HG02938 (cell line): ENCODE measurements around the gene BUB1B.

Experiments
- ATAC-seq: cut with Tn5 transposase; IDR thresholded peaks from one replicate; pipeline ENCODE4 v1.9.1; 2021; ENCODE audit warnings: mild to moderate bottlenecking, moderate library complexity; ENCODE audit not compliant: unreplicated experiment

Gene BUB1B

DNA sequence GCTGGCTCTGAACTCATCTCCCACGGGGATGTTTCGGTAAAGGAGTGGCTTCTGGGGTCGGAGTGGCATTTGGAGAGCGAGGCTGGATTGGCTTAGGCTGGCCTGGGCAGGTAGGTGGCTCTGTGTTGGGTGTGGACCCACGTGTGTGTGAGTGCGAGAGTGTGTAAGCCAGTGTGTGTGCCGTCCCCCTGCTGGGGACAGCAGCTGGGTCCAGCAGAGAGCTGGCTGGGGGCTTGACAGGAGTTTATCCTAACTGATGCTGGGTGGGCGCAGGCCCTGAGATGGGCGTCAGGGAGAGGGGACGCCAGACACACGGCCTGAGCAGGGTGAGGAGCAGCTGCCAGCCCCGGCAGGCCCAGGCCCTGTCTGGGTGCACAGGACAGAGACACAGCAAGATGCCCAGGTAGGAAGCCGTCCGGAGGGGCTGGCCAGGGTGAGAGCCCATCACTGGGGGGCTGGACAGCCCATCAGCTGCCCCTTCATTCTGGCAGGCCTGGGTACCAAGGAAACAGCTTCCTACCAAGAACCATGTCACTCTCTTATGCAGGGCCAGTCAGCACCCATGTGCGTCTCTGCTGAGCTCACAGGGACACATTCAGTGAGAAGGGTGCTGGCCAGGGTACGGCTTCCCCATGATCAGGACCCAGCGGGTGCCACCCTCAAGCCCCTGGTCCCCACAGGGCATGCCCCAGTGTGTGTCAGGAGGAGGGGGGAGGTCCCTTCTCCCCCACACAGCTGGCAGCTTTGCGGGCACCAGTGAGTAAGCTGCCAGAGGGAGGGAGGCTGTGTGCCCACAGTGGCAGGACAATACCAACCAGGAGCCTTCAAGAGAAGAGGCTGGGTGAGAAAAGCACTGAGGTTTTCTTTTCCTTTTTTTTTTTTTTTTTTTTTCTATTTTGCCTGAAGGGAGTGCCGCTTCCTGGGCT lies 79.1 kb downstream of the BUB1B start:
- no peak for ATAC-seq

DNA sequence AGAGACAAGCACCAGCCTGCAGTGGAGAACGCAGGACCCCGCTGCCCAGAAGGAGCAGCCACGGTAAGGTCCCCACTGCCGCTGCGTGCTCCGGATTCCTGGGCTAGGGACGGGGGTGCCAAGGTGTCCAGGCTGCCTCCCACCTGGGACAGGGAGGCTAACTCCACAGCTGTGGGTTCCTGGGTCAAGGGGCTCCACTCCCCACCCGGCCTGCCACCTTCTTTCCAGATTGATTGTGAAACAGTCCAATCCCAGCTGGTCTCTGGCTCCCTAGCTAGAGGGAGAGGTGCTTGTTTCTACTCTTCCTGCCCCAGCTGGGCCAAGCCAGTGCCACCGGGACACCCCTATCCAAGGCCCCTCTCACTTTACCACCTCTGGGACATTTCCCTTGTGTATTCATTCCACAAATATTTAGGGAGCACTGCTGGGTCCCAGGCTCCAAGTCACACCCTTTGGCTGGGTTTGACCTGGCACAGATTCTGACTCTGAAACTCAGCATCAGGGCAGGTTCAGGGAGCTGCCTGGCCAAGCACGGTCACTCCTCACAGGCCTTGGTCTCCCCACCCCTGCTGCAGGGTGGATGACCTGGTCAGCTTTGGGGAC lies 79.9 kb downstream of the BUB1B start:
- no peak for ATAC-seq

DNA sequence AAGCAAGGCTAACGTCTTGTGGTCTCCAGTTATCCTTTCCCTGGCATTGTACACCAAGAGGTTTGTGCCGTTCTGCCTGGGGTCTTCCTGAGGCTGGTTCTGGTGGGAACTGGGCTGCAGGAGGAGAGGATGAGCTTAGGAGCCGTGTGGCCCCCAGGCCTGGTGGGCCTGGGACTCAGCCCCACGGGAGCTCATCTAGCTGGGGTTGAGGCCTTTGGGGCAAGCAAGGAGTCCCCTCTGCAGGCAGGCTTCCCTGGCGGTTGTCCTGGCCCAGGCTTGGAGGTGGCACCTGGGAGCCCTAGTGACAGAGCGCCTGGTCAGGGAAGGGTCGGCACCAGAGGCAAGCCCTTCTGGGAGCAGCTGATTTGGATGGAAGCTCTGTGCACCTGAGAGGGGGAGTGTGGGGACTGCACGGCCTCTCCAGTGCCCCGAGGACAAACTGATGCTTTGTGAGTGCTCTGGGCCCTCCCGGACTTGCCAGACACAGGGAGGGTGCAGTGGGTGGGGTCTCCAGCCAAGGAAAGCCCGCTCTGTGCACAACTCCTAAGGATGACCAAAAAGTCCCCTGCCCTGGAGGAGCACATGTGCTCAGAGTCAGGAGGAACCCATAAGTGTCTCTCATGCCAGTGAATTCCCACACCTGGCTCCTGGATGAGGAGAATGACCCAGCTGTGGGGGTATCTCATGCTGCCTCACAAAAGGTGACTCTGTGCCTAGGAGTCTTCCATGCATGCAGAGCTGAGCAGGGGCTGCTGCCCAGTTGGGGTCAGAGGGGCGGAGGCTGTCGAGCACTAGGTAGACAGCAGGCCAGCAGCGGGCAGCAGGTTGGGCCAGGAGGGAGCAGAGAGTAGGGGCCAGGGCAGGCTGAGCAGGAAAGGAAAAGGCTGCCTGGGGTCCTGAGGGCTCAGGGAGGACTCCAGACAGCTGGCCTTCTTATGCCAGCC lies 80.7 kb downstream of the BUB1B start:
- ATAC-seq: no peak

DNA sequence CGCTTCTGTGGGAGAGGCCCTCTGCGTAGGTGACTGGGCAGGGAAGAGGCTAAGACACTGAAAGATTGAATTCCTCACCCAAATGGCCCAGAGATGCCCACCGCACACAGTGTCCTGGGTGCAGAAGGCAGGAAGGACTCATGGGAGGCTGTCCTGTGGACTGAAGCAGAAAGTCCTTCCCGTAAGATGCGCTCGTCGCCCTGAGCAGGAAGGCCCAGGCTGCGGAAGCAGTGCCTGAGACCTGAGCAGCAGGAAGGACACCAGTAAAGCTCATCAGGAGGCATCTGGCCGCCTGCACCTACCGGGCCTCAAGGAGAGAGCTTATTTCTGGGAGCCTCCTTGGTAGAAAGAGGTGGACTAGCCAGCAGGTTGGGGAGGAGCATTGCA lies 81.3 kb downstream of the BUB1B start:
- no peak for ATAC-seq

DNA sequence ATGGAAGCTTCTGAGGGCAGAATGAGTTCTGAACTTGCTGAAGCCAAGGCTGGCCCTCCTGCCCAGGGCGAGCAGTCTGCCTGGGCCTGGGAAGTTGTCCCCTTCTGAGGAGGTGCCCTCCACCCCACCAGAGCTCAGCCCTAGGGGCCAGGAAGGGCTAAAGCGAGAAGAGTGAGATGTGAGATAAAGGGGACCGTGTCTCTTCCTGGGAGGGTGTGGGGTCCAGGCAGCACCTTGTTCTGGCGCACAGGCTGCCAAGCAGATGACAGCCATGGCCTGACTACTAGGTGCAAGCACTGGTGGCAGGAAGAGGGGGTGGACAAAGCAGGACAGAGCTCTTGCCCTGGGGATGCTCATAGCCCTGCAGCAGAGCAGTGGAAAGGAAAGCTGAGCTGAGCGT lies 81.7 kb downstream of the BUB1B start:
- no peak for ATAC-seq

GRCh38 chr15:40243126-40243810 lies 82.4 kb downstream of the BUB1B start:
- ATAC-seq: no peak

DNA sequence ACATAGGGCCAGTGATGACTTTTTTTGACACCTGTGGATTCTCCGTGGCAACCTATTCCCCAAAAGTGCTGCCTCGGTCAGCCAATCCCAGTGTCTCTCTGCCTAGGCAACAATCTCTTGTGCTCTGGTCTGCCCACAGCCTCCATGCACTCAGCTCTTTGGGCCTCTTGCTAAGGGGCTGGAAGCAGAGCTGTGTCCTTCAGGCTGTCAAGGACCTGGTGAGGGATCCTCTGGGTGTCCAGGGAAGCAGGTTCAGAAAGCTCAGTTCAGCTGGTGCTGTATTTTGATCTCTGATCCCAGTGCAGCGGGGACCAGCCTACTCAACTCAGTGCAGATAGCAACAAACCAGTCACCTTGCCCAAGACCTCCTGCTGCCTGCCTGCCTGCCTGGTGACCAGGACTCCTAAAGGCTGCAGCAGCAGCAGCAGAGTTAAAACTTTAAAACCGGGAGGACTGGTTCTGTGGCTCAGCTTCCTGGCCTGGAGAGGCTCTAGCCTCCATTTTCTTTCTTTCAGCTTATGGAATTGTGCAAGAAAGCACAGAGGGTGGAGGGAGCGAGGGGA lies 84.2 kb downstream of the BUB1B start:
- ATAC-seq: no peak

GRCh38 chr15:40245666-40246450 lies 85.0 kb downstream of the BUB1B start:
- no peak for ATAC-seq

- ATAC-seq: no peak
Measured at GRCh38 chr15:40246496-40247280, 85.8 kb downstream of the BUB1B start.

DNA sequence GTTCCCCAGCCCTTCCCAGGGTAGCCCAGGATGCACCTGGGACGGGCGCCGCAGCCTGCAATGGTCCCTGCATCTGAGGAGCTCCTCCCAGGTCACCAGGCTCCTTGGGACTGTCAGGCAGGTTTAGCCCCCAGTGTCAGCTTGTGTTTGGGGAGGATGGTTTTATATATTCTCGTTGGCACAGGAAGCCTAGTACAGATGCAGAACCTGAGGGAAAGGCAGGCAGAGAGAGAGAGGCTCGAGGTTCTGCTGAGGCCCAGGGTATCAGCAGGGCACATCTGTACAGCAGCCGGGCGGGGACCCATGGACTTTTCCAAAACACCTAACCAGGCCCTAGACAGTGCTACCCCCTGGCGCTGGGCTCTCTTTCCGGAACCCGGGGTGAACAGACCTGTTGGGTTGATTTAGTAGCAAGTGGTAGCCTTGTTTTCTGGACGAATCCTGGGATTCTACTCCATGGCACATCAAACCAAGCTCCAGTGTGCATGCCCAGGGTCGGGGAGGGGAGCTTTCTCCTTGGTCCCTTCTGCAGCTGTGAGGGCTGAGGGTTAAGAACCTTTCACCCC lies 86.6 kb downstream of the BUB1B start:
- ATAC-seq: no peak

DNA sequence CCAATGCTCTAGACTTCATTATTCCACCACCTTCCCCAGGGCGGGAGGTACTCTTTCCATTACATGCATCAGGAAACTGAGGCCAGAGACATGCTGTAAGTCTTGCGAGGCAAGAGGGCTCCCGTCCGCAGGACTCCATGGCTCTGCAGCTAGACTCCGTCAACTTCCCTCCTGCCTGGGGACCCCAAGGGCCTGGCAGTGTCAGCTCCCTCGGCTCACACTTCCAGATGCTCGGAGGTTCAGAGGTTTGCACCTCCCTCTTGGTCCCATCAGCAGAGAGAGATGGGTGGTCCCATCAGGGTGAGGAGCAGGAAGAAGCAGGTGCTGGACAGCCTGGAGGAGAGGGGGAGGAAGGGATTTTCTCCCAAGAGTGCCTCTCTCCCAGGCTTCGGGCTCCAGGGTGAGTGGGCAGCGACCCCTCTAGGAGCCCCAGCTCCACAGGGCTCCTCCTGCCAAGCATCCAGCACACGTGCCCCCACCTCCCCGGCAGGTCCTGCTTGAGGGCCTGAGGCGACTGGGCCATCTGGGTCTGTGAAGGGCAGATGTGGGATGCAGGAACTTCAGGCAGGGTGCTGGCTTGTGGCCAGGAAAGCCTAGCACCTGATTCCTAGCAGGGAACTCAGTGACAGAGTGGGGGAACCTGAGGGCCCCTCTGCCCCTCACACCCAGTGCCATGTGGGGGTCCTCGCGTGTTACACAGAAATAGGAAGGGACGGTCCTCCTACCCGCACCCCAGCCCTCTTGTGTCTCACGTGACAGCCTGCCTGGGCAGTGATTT lies 87.3 kb downstream of the BUB1B start:
- no peak for ATAC-seq

- no peak for ATAC-seq
Measured at GRCh38 chr15:40249477-40250303, 88.8 kb downstream of the BUB1B start.

DNA sequence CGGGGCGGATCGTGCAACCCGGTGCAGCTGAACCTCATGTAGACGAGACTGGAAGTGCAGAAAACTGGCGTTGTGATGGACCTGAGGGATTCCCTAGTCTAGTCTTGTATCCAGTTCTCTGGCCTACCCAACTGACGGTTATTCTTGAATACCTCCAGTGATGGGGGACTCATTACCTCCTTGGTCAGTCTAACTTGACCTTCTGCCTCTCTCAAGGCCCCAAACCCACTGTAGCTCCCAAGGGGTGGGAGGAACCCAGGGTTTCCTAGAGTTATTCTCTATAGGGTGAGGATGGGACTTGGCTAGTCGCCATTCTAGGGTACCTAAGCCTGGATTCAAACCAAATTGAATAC lies 89.4 kb downstream of the BUB1B start:
- ATAC-seq: no peak

DNA sequence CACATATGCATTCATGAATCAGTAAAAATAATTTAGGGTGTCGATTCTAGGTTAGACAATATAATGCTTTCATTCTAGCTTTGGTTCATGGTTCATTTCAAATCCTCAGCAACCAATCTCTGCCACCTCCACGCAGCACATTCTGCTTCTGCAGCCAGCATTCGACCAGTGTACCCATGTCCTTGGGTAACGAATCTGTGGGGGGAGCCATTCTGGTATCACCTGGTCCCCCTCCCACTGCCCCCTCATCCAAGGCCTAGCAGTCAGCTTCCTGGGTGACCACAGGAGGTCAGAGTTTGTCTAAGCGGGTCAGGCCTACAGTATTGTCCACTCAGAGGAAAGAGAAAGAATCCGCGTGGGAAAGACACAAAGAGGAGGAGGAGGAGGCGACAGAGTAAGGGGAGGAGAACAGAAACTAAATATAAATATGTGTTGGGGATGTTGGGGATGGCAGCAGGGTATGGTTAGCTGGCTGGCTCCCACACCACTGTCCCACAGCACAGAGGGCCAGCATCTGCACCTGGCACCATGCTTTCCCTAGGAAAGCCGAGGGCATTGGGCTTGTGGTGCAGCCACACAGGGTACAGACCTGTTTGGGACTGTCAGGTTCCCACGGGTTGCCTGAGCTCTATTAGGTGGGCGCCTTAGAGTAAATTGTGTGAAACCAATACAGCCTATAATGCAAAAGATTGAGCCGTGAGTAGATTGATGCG lies 90.1 kb downstream of the BUB1B start:
- ATAC-seq: no peak

DNA sequence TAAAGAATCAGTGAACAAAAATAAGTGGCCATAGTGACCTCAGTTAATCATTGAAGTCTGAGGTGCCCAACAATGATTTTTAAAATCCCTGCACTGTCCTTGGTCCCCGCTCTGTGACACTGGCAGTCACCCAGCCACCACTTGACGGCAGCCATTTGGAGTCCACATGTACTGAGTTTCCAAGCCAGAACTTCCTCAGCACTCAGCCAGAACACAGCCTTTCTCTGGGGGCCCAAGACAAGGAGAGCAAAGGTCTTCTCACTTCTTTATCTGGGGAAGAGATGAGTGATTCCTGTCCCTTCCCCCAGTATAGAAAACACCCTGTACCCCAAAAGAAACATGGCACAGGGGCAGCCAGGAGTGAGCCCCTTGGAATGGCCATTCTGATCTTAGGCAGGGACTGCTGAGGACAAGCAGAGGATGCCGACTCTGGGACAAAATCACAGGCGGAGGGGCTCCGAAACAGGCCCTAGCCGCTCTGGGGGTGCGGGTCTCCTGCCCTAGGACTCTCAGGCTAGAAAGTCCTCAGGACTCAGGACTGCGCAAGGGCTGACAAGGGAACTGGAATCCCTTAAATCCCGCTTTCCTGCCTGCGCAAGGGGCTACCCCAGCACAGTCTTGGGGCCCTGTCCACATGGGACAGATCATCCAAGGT lies 90.7 kb downstream of the BUB1B start:
- no peak for ATAC-seq

- no peak for ATAC-seq
Measured at GRCh38 chr15:40252141-40252437, 91.2 kb downstream of the BUB1B start.
